ENCODE measurements around the gene FSTL5. TPM values are rescaled to one million over a fixed set of nuclear protein-coding genes. Genes with fewer than 3 reads are reported as not detected.

Gene FSTL5
- total and polyA plus RNA-seq, 9 of the 15 experiments (the other 6 are each of a cell fraction or from before 2014, with no cell fraction given): 0.09 to 3.1 (median 0.50) TPM; not detected in 1

GRCh38 chr4:161823450-161823849 is 340.4 kb downstream of the FSTL5 start (continued):
- no peak for TF ChIP-seq USF2 (CRISPR knock-in tag; IDR thresholded peaks at IDR 0.05)

- POLR2A ChIA-PET: no interaction called here
- ATAC-seq (no peak), FAIRE-seq (no peak), DNase-seq (ENCODE audit: extremely low read depth in 1 of 4, low spot score in 3 of 4) (no peak)
- Histone ChIP-seq H3K79me2 (ENCODE audit: control insufficient read depth, insufficient read depth, low read length) (no peaks in the 10 kb centered on the region), H3K4me3 (no peak overlapping the region), H3K27me3 (ENCODE audit: control insufficient read depth in 2 of 2, insufficient read depth in 2 of 2, low read length in 2 of 2) (no peaks in the 10 kb centered on the region), H3K4me1 (replicated peaks in 1 of 2; ENCODE audit: control insufficient read depth in 2 of 2, insufficient read depth in 2 of 2, low read length in 2 of 2) (no peaks in the 10 kb centered on the region), H3K9me3 (replicated peaks; ENCODE audit: control insufficient read depth, insufficient read depth, low read depth, low read length) (no peaks in the 10 kb centered on the region), H3K36me3 (ENCODE audit: control insufficient read depth, insufficient read depth, low read length) (no peaks in the 10 kb centered on the region), H3K27ac (ENCODE audit: extremely low read depth, low read depth, low read length) (no peak overlapping the region), H2AFZ (ENCODE audit: low read depth, low read length) (no peak overlapping the region), H3K9ac (ENCODE audit: insufficient read depth in 1 of 2, low read depth in 2 of 2, low read length in 2 of 2) (no peak overlapping the region), H3K9me1 (ENCODE audit: control insufficient read depth, insufficient read depth, low read length) (no peaks in the 10 kb centered on the region), H4K20me1 (replicated peaks; ENCODE audit: control insufficient read depth, insufficient read depth, low read length) (no peaks in the 10 kb centered on the region), H3K4me2 (ENCODE audit: insufficient read depth, low read length) (no peak overlapping the region)
- CTCF ChIA-PET (ENCODE audit: low intra/inter-chr PET ratio): no interaction called here
- no peak for TF ChIP-seq CTCF (IDR thresholded peaks at IDR 0.05 in 2 of 3, conservative IDR thresholded peaks at IDR 0.05 in 1 of 3; ENCODE audit: insufficient read depth in 2 of 3, low read depth in 1 of 3, low read length in 3 of 3)
- TF ChIP-seq TSHZ1 (CRISPR knock-in tag; IDR thresholded peaks at IDR 0.05): no peak
- BruUV-seq (replicated peaks): no TSS peak
- in situ Hi-C loops (cut with MboI): no loop called here
- WGBS (ENCODE audit: insufficient coverage, low coverage, missing lambda C conversion rate): no CpG with 5 or more reads among the region's 1 CpG
- intact Hi-C loops (cut with micrococcal nuclease): no loop called here
Observed at GRCh38 chr4:161822174-161822573, 341.6 kb downstream of the FSTL5 start.
